Fibroblast of skin of back (primary cell): ENCODE results near the gene RPL7A. TPM values are rescaled to one million over a fixed set of nuclear protein-coding genes. Genes with fewer than 3 reads are reported as not detected.
"Not testable (repeated sequence)": the region's sequence is repeated elsewhere in the genome, so short reads cannot be mapped to it uniquely, and the experiment has no call there.

Experiments used
- DNase-seq: peaks from one replicate; pipeline ENCODE4 v3.0.0-alpha.2; 2013
- polyA plus RNA-seq, 2 experiments: library from polyadenylated mRNA; unstranded; fragments of 120-200 nt; gene quantifications; one replicate each; pipeline ENCODE4 v1.2.1, GENCODE V29; 2013; ENCODE audit not compliant: insufficient read length in 2 of 2

Gene RPL7A
- 1,536 TPM for polyA plus RNA-seq (2013, experiment 1 of 2; ENCODE audit: insufficient read length)
- polyA plus RNA-seq (2013, experiment 2 of 2; ENCODE audit: insufficient read length), result 1,768 TPM

- DNase-seq, result peak; percentile 96
Observed at GRCh38 chr9:133347985-133348717, at the start of gene RPL7A, which contains the start of gene MED22. TSS of gene RPL7A (plus strand) at chr9:133348218. CDS start at chr9:133348244, 26 bp downstream. TSS of gene MED22 (minus strand) at chr9:133348131. CDS start at chr9:133346662, 1,469 bp downstream.

- not testable (repeated sequence) for DNase-seq
Observed at GRCh38 chr9:133299996-133300395, 48.0 kb upstream of the RPL7A start.

- no peak for DNase-seq
Observed at GRCh38 chr9:133301253-133302230, 46.5 kb upstream of the RPL7A start.

GRCh38 chr9:133303266-133304157, 44.5 kb upstream of the RPL7A start:
- no peak for DNase-seq

GRCh38 chr9:133304158-133304470, 43.9 kb upstream of the RPL7A start:
- no peak for DNase-seq

GRCh38 chr9:133304477-133305377, 43.3 kb upstream of the RPL7A start:
- no peak for DNase-seq

GRCh38 chr9:133305731-133306130, 42.3 kb upstream of the RPL7A start:
- no peak for DNase-seq

GRCh38 chr9:133306242-133307204, 41.5 kb upstream of the RPL7A start:
- peak; percentile 26 for DNase-seq

- no peak for DNase-seq
Observed at GRCh38 chr9:133307301-133307700, 40.7 kb upstream of the RPL7A start.

GRCh38 chr9:133309608-133310007, 38.4 kb upstream of the RPL7A start:
- DNase-seq, result no peak

GRCh38 chr9:133315997-133316396, 32.0 kb upstream of the RPL7A start:
- DNase-seq, result no peak

- not testable (repeated sequence) for DNase-seq
Observed at GRCh38 chr9:133317551-133317950, 30.5 kb upstream of the RPL7A start.

- DNase-seq, result no peak
Observed at GRCh38 chr9:133320421-133320881, 27.6 kb upstream of the RPL7A start.

GRCh38 chr9:133321411-133321935, 26.5 kb upstream of the RPL7A start:
- DNase-seq, result no peak

GRCh38 chr9:133322701-133323100, 25.3 kb upstream of the RPL7A start:
- DNase-seq, result no peak

GRCh38 chr9:133323211-133323610, 24.8 kb upstream of the RPL7A start:
- DNase-seq, result no peak

- no peak for DNase-seq
Observed at GRCh38 chr9:133323991-133324703, 23.9 kb upstream of the RPL7A start.

- DNase-seq, result not testable (repeated sequence)
Observed at GRCh38 chr9:133327021-133327420, 21.0 kb upstream of the RPL7A start.
